Fibroblast of lung (primary cell): ENCODE data around the gene CMYA5.

Experiments
- EZH2 ChIP-seq: IDR thresholded peaks from 2 replicates; pipeline ENCODE4 v1.5.1; 2012; ENCODE audit warnings: low read length, control low read depth, mild to moderate bottlenecking; ENCODE audit errors: missing control alignments
- TF ChIP-seq, protein P1 (sequence below), 2 donors: IDR thresholded peaks in 1 of 2; conservative IDR thresholded peaks in 1 of 2; 1 replicate in 1 of 2; 2 replicates in 1 of 2; pipeline ENCODE4 v1.5.1; 2011 to 2012; ENCODE audit warnings: low read length in 2 of 2, control low read depth in 1 of 2, inconsistent platforms in 1 of 2, low read depth in 1 of 2, mild to moderate bottlenecking in 1 of 2

DNA sequence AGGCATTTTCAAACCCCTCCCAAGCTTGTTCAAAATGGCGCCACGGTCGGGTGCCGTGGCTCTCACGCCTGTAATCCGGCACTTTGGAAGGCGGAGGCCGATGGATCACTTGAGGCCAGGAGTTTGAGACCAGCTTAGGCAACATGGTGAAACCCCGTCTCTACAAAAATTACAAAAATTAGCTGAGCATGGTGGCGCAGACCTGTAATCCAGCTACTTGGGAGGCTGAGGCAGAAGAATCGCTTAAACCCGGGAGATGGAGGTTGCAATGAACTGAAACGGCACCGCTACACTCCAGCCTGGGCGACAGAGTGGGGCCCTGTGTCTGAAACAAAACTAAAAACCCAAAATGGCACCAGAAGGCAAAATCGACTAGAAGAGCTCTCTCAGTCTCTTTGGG lies 159.4 kb downstream of the CMYA5 start:
- TF ChIP-seq, protein P1, sequence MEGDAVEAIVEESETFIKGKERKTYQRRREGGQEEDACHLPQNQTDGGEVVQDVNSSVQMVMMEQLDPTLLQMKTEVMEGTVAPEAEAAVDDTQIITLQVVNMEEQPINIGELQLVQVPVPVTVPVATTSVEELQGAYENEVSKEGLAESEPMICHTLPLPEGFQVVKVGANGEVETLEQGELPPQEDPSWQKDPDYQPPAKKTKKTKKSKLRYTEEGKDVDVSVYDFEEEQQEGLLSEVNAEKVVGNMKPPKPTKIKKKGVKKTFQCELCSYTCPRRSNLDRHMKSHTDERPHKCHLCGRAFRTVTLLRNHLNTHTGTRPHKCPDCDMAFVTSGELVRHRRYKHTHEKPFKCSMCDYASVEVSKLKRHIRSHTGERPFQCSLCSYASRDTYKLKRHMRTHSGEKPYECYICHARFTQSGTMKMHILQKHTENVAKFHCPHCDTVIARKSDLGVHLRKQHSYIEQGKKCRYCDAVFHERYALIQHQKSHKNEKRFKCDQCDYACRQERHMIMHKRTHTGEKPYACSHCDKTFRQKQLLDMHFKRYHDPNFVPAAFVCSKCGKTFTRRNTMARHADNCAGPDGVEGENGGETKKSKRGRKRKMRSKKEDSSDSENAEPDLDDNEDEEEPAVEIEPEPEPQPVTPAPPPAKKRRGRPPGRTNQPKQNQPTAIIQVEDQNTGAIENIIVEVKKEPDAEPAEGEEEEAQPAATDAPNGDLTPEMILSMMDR (conservative IDR thresholded peaks at IDR 0.05 in 1 of 2, IDR thresholded peaks at IDR 0.05 in 1 of 2; ENCODE audit: low read depth in 1 of 2, low read length in 2 of 2): no peak
- TF ChIP-seq EZH2: no peak
